HG03378 (cell line): ENCODE results near the gene SPACA9.

Experiments
- ATAC-seq: cut with Tn5 transposase; IDR thresholded peaks from one replicate; pipeline ENCODE4 v1.9.1; 2021; ENCODE audit warnings: mild to moderate bottlenecking, moderate library complexity; ENCODE audit not compliant: unreplicated experiment

The SPACA9 gene

GRCh38 chr9:132878695-132879456, at the start of gene SPACA9:
TSS of gene SPACA9 (plus strand) at chr9:132878898. CDS start at chr9:132883948, 5,050 bp downstream.
- no peak for ATAC-seq

- ATAC-seq, result no peak
Observed at GRCh38 chr9:132832171-132832881, 46.4 kb upstream of the SPACA9 start.

- ATAC-seq, result no peak
Observed at GRCh38 chr9:132833550-132834121, 45.1 kb upstream of the SPACA9 start.

- no peak for ATAC-seq
Observed at GRCh38 chr9:132834343-132834742, 44.4 kb upstream of the SPACA9 start.

GRCh38 chr9:132837501-132838286, 41.0 kb upstream of the SPACA9 start:
- no peak for ATAC-seq

- no peak for ATAC-seq
Observed at GRCh38 chr9:132838291-132838690, 40.4 kb upstream of the SPACA9 start.

- no peak for ATAC-seq
Observed at GRCh38 chr9:132840980-132841379, 37.7 kb upstream of the SPACA9 start.

GRCh38 chr9:132842124-132843044, 36.3 kb upstream of the SPACA9 start:
- no peak for ATAC-seq

- ATAC-seq, result no peak
Observed at GRCh38 chr9:132846109-132846917, 32.4 kb upstream of the SPACA9 start.

GRCh38 chr9:132846918-132847515, 31.7 kb upstream of the SPACA9 start:
- ATAC-seq, result no peak

GRCh38 chr9:132849185-132849706, 29.5 kb upstream of the SPACA9 start:
- ATAC-seq, result no peak

GRCh38 chr9:132853482-132853881, 25.2 kb upstream of the SPACA9 start:
- no peak for ATAC-seq

- no peak for ATAC-seq
Observed at GRCh38 chr9:132854832-132855231, 23.9 kb upstream of the SPACA9 start.

- ATAC-seq, result no peak
Observed at GRCh38 chr9:132855904-132856303, 22.8 kb upstream of the SPACA9 start.

GRCh38 chr9:132857031-132857430, 21.7 kb upstream of the SPACA9 start:
- no peak for ATAC-seq

- ATAC-seq, result no peak
Observed at GRCh38 chr9:132857616-132858342, 20.9 kb upstream of the SPACA9 start.

GRCh38 chr9:132858751-132859150, 19.9 kb upstream of the SPACA9 start:
- ATAC-seq, result no peak

GRCh38 chr9:132861666-132862065, 17.0 kb upstream of the SPACA9 start:
- ATAC-seq, result no peak
